Tibial artery (tissue), 4 donors: ENCODE data around the gene SSNA1.

Source experiments
- DNase-seq, 2 donors: peaks; one replicate each; pipeline ENCODE4 v3.0.0-alpha.2; 2019
- H3K27ac ChIP-seq, 2 donors: fragments of 200-600 bp; sonication (generic) in 1 of 2; 1 replicate in 1 of 2; 2 replicates in 1 of 2; pipeline ENCODE4 v1.5.1; 2018 to 2019; ENCODE audit warnings: mild to moderate bottlenecking in 1 of 2
- H3K27me3 ChIP-seq, 2 donors: fragments of 200-600 bp; sonication (generic) in 1 of 2; one replicate each; pipeline versions ENCODE4 v1.5.1 to v1.6.0; 2016 to 2019
- H3K36me3 ChIP-seq, 3 donors: fragments of 200-600 bp; sonication (generic) in 2 of 3; one replicate each; pipeline ENCODE4 v1.5.1; 2016 to 2019; ENCODE audit warnings: mild to moderate bottlenecking in 2 of 3
- H3K4me1 ChIP-seq, 4 donors: fragments of 200-600 bp; sonication (generic) in 2 of 4; 1 replicate in 3 of 4; 2 replicates in 1 of 4; pipeline ENCODE4 v1.5.1; 2016 to 2019
- H3K4me3 ChIP-seq, 2 donors: fragments of 200-600 bp; sonication (generic) in 1 of 2; 1 replicate in 1 of 2; 2 replicates in 1 of 2; pipeline ENCODE4 v1.5.1; 2018 to 2019; ENCODE audit warnings: mild to moderate bottlenecking in 2 of 2
- H3K9me3 ChIP-seq, 3 donors: fragments of 200-600 bp; sonication (generic) in 1 of 3; one replicate each; pipeline ENCODE4 v1.5.1; 2016 to 2019
- CTCF ChIP-seq, 2 experiments: fragments of 200-600 bp in 1 of 2; fragments of 450-650 bp in 1 of 2; IDR thresholded peaks; one replicate each; pipeline ENCODE4 v1.5.1; 2017 to 2019; ENCODE audit warnings: antibody characterized with exemption in 2 of 2, mild to moderate bottlenecking in 1 of 2, moderate library complexity in 1 of 2
- intact Hi-C: fragments of 100-400 bp; cut with DNase I; formaldehyde crosslinking; loops from one replicate; pipeline ENCODE4 v1.15.0; 2023; ENCODE audit warnings: low total_unique reads

The SSNA1 gene

GRCh38 chr9:137149942-137150616 is 38.4 kb upstream of the SSNA1 start:
- intact Hi-C loops = no loop called here
- Histone ChIP-seq H3K36me3 (no peaks in the 10 kb centered on the region), H3K4me3 (no peak overlapping the region), H3K27me3 (peaks cover 0 to 46% of the 10 kb centered on the region in 2 donors), H3K9me3 (no peaks in the 10 kb centered on the region), H3K27ac (no peak overlapping the region), H3K4me1 (no peaks in the 10 kb centered on the region)
- no peak for TF ChIP-seq CTCF (IDR thresholded peaks at IDR 0.05)
- no peak for DNase-seq

DNA sequence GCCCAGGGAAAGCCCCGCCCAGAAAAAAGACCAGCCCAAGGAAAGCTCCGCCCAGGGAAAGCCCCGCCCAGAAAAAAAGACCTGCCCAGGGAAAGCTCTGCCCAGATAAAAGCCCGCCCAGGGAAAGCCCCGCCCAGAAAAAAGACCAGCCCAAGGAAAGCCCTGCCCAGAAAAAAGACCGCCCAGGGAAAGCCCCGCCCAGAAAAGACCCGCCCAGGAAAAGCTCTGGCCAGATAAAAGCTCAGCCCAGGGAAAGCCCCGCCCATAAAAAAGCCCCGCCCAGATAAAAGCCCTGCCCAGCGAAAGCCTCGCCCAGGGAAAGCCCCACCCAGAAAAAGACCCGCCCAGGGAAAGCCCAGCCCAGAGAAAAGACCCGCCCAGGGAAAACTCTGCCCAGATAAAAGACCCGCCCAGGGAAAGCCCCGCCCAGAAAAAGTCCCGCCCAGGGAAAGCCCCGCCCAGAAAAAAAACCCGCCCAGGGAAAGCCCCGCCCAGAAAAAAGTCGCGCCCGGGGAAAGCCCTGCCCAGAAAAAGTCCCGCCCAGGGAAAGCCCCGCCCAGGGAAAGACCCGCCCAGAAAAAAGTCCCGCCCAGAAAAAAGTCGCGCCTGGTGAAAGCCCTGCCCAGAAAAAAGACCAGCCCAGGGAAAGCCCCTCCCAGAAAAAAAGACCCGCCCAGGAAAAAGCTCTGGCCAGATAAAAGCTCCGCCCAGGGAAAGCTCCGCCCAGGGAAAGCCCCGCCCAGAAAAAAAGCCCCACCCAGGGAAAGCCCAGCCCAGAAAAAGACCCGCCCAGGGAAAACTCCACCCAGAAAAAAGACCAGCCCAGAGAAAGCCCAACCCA is 37.6 kb upstream of the SSNA1 start:
- intact Hi-C loops = no loop called here
- Histone ChIP-seq H3K36me3 (no peaks in the 10 kb centered on the region), H3K27ac (no peak overlapping the region), H3K9me3 (no peaks in the 10 kb centered on the region), H3K4me3 (no peak overlapping the region), H3K27me3 (peaks cover 0 to 44% of the 10 kb centered on the region in 2 donors), H3K4me1 (no peaks in the 10 kb centered on the region)
- no peak for DNase-seq
- TF ChIP-seq CTCF (IDR thresholded peaks at IDR 0.05) = no peak

- peaks cover 7 to 44% of the 10 kb centered on the region in 2 donors for H3K27me3 ChIP-seq
- H3K36me3 ChIP-seq = no peaks in the 10 kb centered on the region
- TF ChIP-seq CTCF (IDR thresholded peaks at IDR 0.05) = no peak
- no peaks in the 10 kb centered on the region for H3K9me3 ChIP-seq
- intact Hi-C loops = no loop called here
- H3K27ac ChIP-seq = no peak overlapping the region
- DNase-seq = no peak
- peaks cover 0 to 11% (median 7%) of the 10 kb centered on the region in 4 donors for H3K4me1 ChIP-seq
- H3K4me3 ChIP-seq = no peak overlapping the region
Observed at GRCh38 chr9:137152844-137153405, 35.6 kb upstream of the SSNA1 start.

DNA sequence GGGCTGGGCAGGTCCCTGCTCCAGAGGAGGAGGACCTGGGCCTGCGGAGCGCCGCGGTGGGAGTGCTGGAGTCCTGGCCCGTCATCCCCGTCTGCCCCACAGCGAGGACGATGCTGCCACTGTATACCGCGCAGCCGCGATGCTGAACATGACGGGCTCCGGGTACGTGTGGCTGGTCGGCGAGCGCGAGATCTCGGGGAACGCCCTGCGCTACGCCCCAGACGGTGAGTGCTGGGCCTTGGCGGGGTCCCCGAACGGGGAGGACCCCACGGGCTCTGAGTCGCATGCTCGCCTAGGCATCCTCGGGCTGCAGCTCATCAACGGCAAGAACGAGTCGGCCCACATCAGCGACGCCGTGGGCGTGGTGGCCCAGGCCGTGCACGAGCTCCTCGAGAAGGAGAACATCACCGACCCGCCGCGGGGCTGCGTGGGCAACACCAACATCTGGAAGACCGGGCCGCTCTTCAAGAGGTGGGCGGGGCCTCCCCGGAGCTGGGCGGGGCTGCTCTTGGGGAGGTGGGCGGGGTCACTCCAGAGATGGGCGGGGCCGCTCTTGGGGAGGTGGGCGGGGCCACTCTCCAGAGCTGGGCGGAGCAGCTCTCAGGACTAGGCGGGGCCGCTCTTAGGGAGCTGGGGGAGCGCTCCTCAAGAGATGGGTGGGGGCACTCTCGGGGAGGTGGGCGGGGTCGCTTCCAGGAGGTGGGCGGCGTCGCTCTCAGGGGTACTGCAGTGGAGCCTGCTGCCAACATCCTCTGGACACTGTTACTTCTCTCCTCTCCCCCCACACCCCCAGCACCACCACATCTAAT is 31.7 kb upstream of the SSNA1 start:
- H3K27ac ChIP-seq = no peak overlapping the region
- TF ChIP-seq CTCF (IDR thresholded peaks at IDR 0.05) = no peak
- peaks cover 7 to 63% of the 10 kb centered on the region in 2 donors for H3K27me3 ChIP-seq
- peaks cover 0 to 23% (median 11%) of the 10 kb centered on the region in 4 donors for H3K4me1 ChIP-seq
- intact Hi-C loops = no loop called here
- H3K9me3 ChIP-seq = no peaks in the 10 kb centered on the region
- no peaks in the 10 kb centered on the region for H3K36me3 ChIP-seq
- DNase-seq = no peak
- H3K4me3 ChIP-seq = peak overlapping the region in 1 of 2 donors; percentile 12
